H9 (cell line): ENCODE measurements around the gene ITPR2. TPM values are rescaled to one million over a fixed set of nuclear protein-coding genes. Genes with fewer than 3 reads are reported as not detected.

Source experiments
- DNase-seq: peaks from one replicate; pipeline ENCODE4 v3.0.0-alpha.2; 2017
- H2AFZ ChIP-seq: one replicate; pipeline ENCODE4 v1.6.1; 2013; ENCODE audit warnings: mild to moderate bottlenecking, low read length, control low read depth, moderate library complexity
- H2AK5ac ChIP-seq: 2 replicates; pipeline ENCODE4 v1.6.1; 2013; ENCODE audit warnings: low read length, control low read depth, mixed read lengths; ENCODE audit not compliant: insufficient read length
- H2BK120ac ChIP-seq: one replicate; pipeline ENCODE4 v1.6.1; 2013; ENCODE audit warnings: low read depth, mild to moderate bottlenecking, low read length, control low read depth, inconsistent platforms; ENCODE audit not compliant: poor library complexity, severe bottlenecking
- H2BK12ac ChIP-seq: 2 replicates; pipeline ENCODE4 v1.6.1; 2013; ENCODE audit warnings: low read length, control low read depth, mixed read lengths, low read depth; ENCODE audit not compliant: insufficient read length
- H2BK15ac ChIP-seq: 2 replicates; pipeline ENCODE4 v1.6.1; 2013; ENCODE audit warnings: low read depth, low read length, control low read depth
- H2BK20ac ChIP-seq: one replicate; pipeline ENCODE4 v1.6.1; 2013; ENCODE audit warnings: low read depth, mild to moderate bottlenecking, low read length, control low read depth, inconsistent platforms; ENCODE audit not compliant: poor library complexity, severe bottlenecking
- H2BK5ac ChIP-seq: 2 replicates; pipeline ENCODE4 v1.6.1; 2013; ENCODE audit warnings: low read length, control low read depth, mixed read lengths; ENCODE audit not compliant: insufficient read length
- H3K14ac ChIP-seq: 2 replicates; pipeline ENCODE4 v1.6.1; 2013; ENCODE audit warnings: low read length, control low read depth; ENCODE audit not compliant: insufficient read depth
- H3K18ac ChIP-seq: 2 replicates; pipeline ENCODE4 v1.6.1; 2013; ENCODE audit warnings: low read depth, mild to moderate bottlenecking, mixed read lengths, low read length, control low read depth; ENCODE audit not compliant: insufficient read length
- H3K23ac ChIP-seq: 2 replicates; pipeline ENCODE4 v1.6.1; 2013; ENCODE audit warnings: low read length, control low read depth, mixed read lengths, low read depth; ENCODE audit not compliant: insufficient read length
- H3K23me2 ChIP-seq: 2 replicates; pipeline ENCODE4 v1.6.1; 2013; ENCODE audit warnings: low read depth, mild to moderate bottlenecking, mixed read lengths, low read length, control low read depth; ENCODE audit not compliant: insufficient read length, poor library complexity, severe bottlenecking
- H3K27ac ChIP-seq: 2 replicates; pipeline ENCODE4 v1.5.1; 2013; ENCODE audit warnings: low read length, control low read depth, mixed read lengths, low read depth; ENCODE audit not compliant: insufficient read length
- H3K27me3 ChIP-seq: 2 replicates; pipeline ENCODE4 v1.6.1; 2013; ENCODE audit warnings: low read length, control low read depth, inconsistent platforms; ENCODE audit not compliant: insufficient read depth
- H3K4ac ChIP-seq: 2 replicates; pipeline ENCODE4 v1.6.1; 2013; ENCODE audit warnings: low read depth, mild to moderate bottlenecking, control low read depth, inconsistent platforms, low read length, moderate library complexity
- H3K4me1 ChIP-seq: 2 replicates; pipeline ENCODE4 v1.6.1; 2013; ENCODE audit warnings: low read length, control low read depth, inconsistent platforms; ENCODE audit not compliant: insufficient read depth
- H3K4me2 ChIP-seq: 2 replicates; pipeline ENCODE4 v1.6.1; 2013; ENCODE audit warnings: low read length, control low read depth, mixed read lengths; ENCODE audit not compliant: insufficient read length, insufficient read depth
- H3K56ac ChIP-seq: 2 replicates; pipeline ENCODE4 v1.6.1; 2013; ENCODE audit warnings: low read depth, mild to moderate bottlenecking, mixed read lengths, low read length, control low read depth; ENCODE audit not compliant: insufficient read length
- H3K79me1 ChIP-seq: 2 replicates; pipeline ENCODE4 v1.6.1; 2013; ENCODE audit warnings: low read depth, mild to moderate bottlenecking, moderate library complexity, low read length, control low read depth, inconsistent platforms; ENCODE audit not compliant: insufficient read depth, poor library complexity, severe bottlenecking
- H3K79me2 ChIP-seq: 2 replicates; pipeline ENCODE4 v1.6.1; 2013; ENCODE audit warnings: low read length, control low read depth, inconsistent platforms; ENCODE audit not compliant: insufficient read depth
- H3K9ac ChIP-seq: 2 replicates; pipeline ENCODE4 v1.6.1; 2013; ENCODE audit warnings: low read length, control low read depth, mixed read lengths; ENCODE audit not compliant: insufficient read length; ENCODE audit errors: extremely low read depth
- H3K9me3 ChIP-seq: one replicate; pipeline ENCODE4 v1.6.1; 2013; ENCODE audit warnings: low read depth, low read length, inconsistent platforms; ENCODE audit not compliant: control insufficient read depth
- H3T11ph ChIP-seq: one replicate; pipeline ENCODE4 v1.6.1; 2013; ENCODE audit warnings: mild to moderate bottlenecking, low read length, control low read depth, inconsistent platforms
- H4K20me1 ChIP-seq: one replicate; pipeline ENCODE4 v1.6.1; 2013; ENCODE audit not compliant: control insufficient read depth, insufficient read length, insufficient read depth
- H4K5ac ChIP-seq: 2 replicates; pipeline ENCODE4 v1.6.1; 2013; ENCODE audit warnings: low read depth, mild to moderate bottlenecking, mixed read lengths, low read length, control low read depth; ENCODE audit not compliant: insufficient read length
- H4K8ac ChIP-seq: replicated peaks from 2 replicates; pipeline ENCODE4 v1.6.1; 2013; ENCODE audit warnings: low read length, control low read depth, mixed read lengths, low read depth; ENCODE audit not compliant: insufficient read length
- H4K91ac ChIP-seq: 2 replicates; pipeline ENCODE4 v1.6.1; 2013; ENCODE audit warnings: low read depth, mild to moderate bottlenecking, moderate library complexity, mixed read lengths, low read length, control low read depth; ENCODE audit not compliant: insufficient read length
- H3K27ac Mint-ChIP-seq, 3 experiments: 2 replicates in 2 of 3; 3 replicates in 1 of 3; pipeline ENCODE4 v1.8.0; 2020 to 2021; ENCODE audit warnings: mixed read lengths in 3 of 3, mild to moderate bottlenecking in 1 of 3, moderate library complexity in 1 of 3
- H3K27me3 Mint-ChIP-seq: 2 replicates; pipeline ENCODE4 v1.8.0; 2021; ENCODE audit warnings: low read depth, mild to moderate bottlenecking, moderate library complexity, mixed read lengths
- H3K36me3 Mint-ChIP-seq, 3 experiments: 2 replicates in 2 of 3; 3 replicates in 1 of 3; pipeline ENCODE4 v1.8.0; 2020 to 2021; ENCODE audit warnings: low read depth in 3 of 3, mixed read lengths in 3 of 3; ENCODE audit not compliant: insufficient read depth in 1 of 3
- H3K4me1 Mint-ChIP-seq, 2 experiments: 2 replicates each; pipeline ENCODE4 v1.8.0; 2020; ENCODE audit warnings: mixed read lengths in 2 of 2
- H3K4me3 Mint-ChIP-seq, 2 experiments: 2 replicates in 1 of 2; 3 replicates in 1 of 2; pipeline ENCODE4 v1.8.0; 2020 to 2021; ENCODE audit warnings: mild to moderate bottlenecking in 2 of 2, mixed read lengths in 2 of 2, moderate library complexity in 1 of 2
- H3K9me3 Mint-ChIP-seq, 2 experiments: 2 replicates in 1 of 2; 3 replicates in 1 of 2; pipeline ENCODE4 v1.8.0; 2020; ENCODE audit warnings: mild to moderate bottlenecking in 2 of 2, mixed read lengths in 2 of 2, moderate library complexity in 1 of 2
- CTCF ChIP-seq: fragments of 200-600 bp; sonication (generic); conservative IDR thresholded peaks from 3 replicates; pipeline ENCODE4 v1.8.0; 2021; ENCODE audit warnings: antibody characterized with exemption, mild to moderate bottlenecking
- WGBS: extraction: QIAGEN DNeasy Blood & Tissue Kit; methylation state at CpG from one replicate; pipeline ENCODE4 v1.1.7; 2013; ENCODE audit warnings: missing lambda C conversion rate, low lambda C conversion rate, mixed read lengths; ENCODE audit not compliant: insufficient read length; ENCODE audit errors: extremely low coverage; 5-methylcytosine and 5-hydroxymethylcytosine counted together
- total RNA-seq: library from RNA; stranded (reverse); gene quantifications from 2 replicates; pipeline ENCODE4 v1.2.1, GENCODE V29; 2021

The ITPR2 gene
- total RNA-seq, 1 experiment from 2014 or later, result 14.8 TPM

GRCh38 chr12:26406391-26406790 lies 426.6 kb downstream of the ITPR2 start:
- Histone ChIP-seq H3K27me3 (no peaks in the 10 kb centered on the region), H3K9ac (no peak overlapping the region), H3K23ac (no peak overlapping the region), H2BK5ac (no peak overlapping the region), H3K4me2 (no peak overlapping the region), H2BK15ac (no peak overlapping the region), H4K8ac (no peak overlapping the region), H3K4me1 (no peaks in the 10 kb centered on the region), H2AK5ac (no peak overlapping the region), H4K20me1 (peaks cover 2% of the 10 kb centered on the region), H3K9me3 (no peaks in the 10 kb centered on the region), H3K27ac (no peak overlapping the region), H4K5ac (no peak overlapping the region), H3K14ac (no peak overlapping the region), H3K4ac (no peak overlapping the region), H4K91ac (no peak overlapping the region), H3K56ac (no peak overlapping the region), H3K79me2 (no peaks in the 10 kb centered on the region), H2BK120ac (no peak overlapping the region), H2BK20ac (no peak overlapping the region), H3K18ac (no peak overlapping the region), H2AFZ (no peak overlapping the region), H3T11ph (no peak overlapping the region), H3K79me1 (no peaks in the 10 kb centered on the region), H2BK12ac (no peak overlapping the region), H3K23me2 (no peaks in the 10 kb centered on the region)
- Mint-ChIP-seq H3K9me3 (no peaks in the 10 kb centered on the region), H3K27ac (no peak overlapping the region), H3K4me3 (no peak overlapping the region), H3K4me1 (no peaks in the 10 kb centered on the region), H3K27me3 (no peaks in the 10 kb centered on the region), H3K36me3 (no peaks in the 10 kb centered on the region)
- no peak for TF ChIP-seq CTCF
- DNase-seq, result no peak
- WGBS, result no CpG with 5 or more reads among the region's 3 CpGs
